Skeletal muscle satellite cell (primary cell): ENCODE data around the gene ITPR2.

Source experiments
- H3K27me3 ChIP-seq: 2 replicates; pipeline ENCODE4 v1.7.0; 2013; ENCODE audit warnings: low read length; ENCODE audit not compliant: control insufficient read depth, insufficient read depth
- H3K36me3 ChIP-seq: 2 replicates; pipeline ENCODE4 v1.7.0; 2013; ENCODE audit warnings: mild to moderate bottlenecking, control low read depth, low read length; ENCODE audit not compliant: insufficient read depth
- H3K4me1 ChIP-seq: 2 replicates; pipeline ENCODE4 v1.7.0; 2013; ENCODE audit warnings: low read length; ENCODE audit not compliant: control insufficient read depth, insufficient read depth
- H3K4me2 ChIP-seq: 2 replicates; pipeline ENCODE4 v1.7.0; 2013; ENCODE audit warnings: mild to moderate bottlenecking, low read length
- H3K4me3 ChIP-seq: 2 replicates; pipeline ENCODE4 v1.7.0; 2013; ENCODE audit warnings: low read length
- H3K9ac ChIP-seq: 2 replicates; pipeline ENCODE4 v1.7.0; 2013; ENCODE audit warnings: mild to moderate bottlenecking, low read depth, low read length, moderate library complexity
- H3K9me3 ChIP-seq: replicated peaks from 2 replicates; pipeline ENCODE4 v1.7.0; 2013; ENCODE audit warnings: mild to moderate bottlenecking, control low read depth, low read length

The ITPR2 gene

DNA sequence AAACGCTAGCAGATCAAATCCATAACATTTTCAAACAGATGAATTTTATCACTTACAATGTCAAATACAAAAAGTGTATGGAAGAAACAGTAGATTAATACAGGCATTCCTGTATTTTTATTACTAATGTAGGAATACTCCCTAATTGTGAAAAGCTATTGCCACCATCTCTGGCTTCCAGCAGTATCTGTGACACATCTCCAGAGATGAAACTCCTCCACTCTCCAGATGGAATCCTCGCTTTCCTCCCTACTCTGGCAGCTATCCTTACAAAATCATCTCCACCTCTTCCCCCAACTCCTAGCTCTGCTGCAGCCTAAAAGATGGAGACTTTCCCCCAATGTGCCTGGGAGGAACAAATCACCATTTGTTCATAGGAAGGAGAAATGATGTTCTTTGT, 426.2 kb downstream of the ITPR2 start:
- Histone ChIP-seq H3K27me3 (no peaks in the 10 kb centered on the region), H3K4me2 (no peak overlapping the region), H3K4me3 (no peak overlapping the region), H3K9ac (no peak overlapping the region), H3K36me3 (no peaks in the 10 kb centered on the region), H3K9me3 (no peaks in the 10 kb centered on the region), H3K4me1 (no peaks in the 10 kb centered on the region)

DNA sequence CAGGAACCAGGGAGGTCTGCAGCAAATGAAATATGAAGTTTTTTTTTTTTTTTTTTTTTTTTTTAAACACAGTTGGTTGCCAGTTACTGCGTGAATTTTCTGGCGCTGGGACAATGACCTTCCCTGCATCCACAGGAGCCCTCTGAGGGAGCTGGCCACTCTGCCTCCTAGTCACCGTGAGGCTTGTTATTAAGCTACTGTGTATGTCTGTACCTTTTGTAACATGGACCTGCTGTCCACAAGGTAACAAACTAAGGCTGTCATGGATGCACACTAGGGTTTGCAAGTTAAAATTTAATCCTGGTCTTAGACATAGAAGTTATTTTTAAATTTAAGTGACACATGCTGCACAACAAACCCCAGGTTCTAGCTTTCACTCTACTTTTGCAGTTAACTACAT, 426.6 kb downstream of the ITPR2 start:
- H3K4me3 ChIP-seq: no peak overlapping the region
- H3K4me2 ChIP-seq: no peak overlapping the region
- no peaks in the 10 kb centered on the region for H3K9me3 ChIP-seq
- no peaks in the 10 kb centered on the region for H3K27me3 ChIP-seq
- no peaks in the 10 kb centered on the region for H3K36me3 ChIP-seq
- no peak overlapping the region for H3K9ac ChIP-seq
- no peaks in the 10 kb centered on the region for H3K4me1 ChIP-seq

DNA sequence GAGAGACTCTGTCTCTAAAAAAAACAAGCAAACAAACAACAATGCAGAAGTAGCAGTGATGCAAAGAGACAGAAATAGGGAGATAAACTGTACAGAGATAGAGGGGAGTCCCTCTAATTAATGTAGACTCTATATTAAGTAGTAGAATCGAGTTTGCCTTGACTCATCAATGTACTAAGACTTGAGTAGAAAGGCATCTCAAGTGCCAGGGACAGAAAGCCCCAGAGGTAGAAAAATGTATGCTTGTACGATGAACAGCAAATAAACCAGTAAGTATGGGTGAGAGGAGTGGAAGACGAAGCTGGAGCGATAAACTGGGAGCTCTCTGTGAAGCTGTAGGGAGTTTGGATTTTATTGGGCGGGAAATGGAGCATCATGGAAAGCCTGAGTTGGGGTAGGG, 429.4 kb downstream of the ITPR2 start:
- Histone ChIP-seq H3K36me3 (no peaks in the 10 kb centered on the region), H3K9me3 (no peaks in the 10 kb centered on the region), H3K9ac (no peak overlapping the region), H3K27me3 (no peaks in the 10 kb centered on the region), H3K4me3 (no peak overlapping the region), H3K4me1 (no peaks in the 10 kb centered on the region), H3K4me2 (no peak overlapping the region)

DNA sequence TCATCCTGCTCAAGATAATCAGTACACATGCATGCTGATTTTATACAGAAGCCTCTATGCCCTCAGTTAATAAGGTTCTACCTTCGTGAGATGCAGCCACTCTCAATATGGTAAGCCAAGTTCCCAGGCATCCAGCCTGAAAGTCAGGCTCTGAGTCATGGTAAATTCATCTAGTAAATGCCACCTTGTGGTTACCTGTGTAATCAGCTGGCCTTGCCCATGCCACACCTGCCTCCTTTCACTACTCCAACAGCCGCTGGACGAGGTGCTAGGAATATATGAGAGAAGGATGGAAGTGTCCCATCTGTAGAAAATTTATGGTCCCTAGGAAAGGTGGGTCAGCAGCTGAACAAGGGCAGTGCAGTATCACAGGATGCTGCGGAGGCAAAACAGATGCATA, 430.3 kb downstream of the ITPR2 start:
- no peaks in the 10 kb centered on the region for H3K9me3 ChIP-seq
- H3K4me2 ChIP-seq: no peak overlapping the region
- no peaks in the 10 kb centered on the region for H3K36me3 ChIP-seq
- H3K9ac ChIP-seq: no peak overlapping the region
- no peaks in the 10 kb centered on the region for H3K4me1 ChIP-seq
- H3K27me3 ChIP-seq: no peaks in the 10 kb centered on the region
- no peak overlapping the region for H3K4me3 ChIP-seq

DNA sequence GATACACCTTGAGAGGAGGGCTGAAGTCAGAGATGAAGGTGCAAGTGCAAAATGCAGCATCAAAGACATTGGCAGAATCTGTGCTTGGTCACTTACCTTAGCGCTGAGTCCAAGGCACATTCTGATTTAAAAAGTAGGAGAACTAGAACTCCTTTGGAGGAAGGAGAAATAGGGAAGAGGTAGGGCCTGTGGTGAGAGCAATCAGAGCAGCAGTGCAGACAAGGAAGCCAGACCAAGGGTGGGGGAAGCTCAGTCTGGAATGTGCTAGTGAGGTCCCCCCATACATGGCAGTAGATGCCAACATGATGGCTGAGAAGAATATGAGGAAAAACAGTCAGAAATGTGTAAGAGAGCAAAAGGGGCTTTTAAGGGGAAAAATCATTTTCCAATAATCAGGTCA, 431.1 kb downstream of the ITPR2 start:
- H3K4me1 ChIP-seq: no peaks in the 10 kb centered on the region
- no peak overlapping the region for H3K9ac ChIP-seq
- no peaks in the 10 kb centered on the region for H3K9me3 ChIP-seq
- no peaks in the 10 kb centered on the region for H3K27me3 ChIP-seq
- H3K4me2 ChIP-seq: no peak overlapping the region
- no peak overlapping the region for H3K4me3 ChIP-seq
- H3K36me3 ChIP-seq: no peaks in the 10 kb centered on the region

DNA sequence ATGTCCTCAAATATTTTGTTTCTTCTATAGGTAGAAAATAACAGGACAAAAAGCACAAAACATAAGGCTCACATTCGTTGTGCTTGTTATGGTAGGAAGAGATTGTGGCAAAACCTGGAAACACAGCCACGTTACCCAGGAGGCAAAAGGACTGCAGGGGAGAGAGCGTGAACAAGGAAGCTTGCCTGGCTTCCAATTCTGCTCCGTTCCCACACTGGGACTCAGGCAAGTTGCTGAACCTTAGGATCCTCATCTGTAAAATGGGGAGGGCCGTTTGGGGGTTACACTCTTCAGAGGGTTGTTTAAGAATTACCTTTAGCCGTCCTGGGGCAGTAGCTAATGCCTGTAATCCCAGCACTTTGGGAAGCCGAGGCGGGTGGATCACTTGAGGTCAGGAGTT, 432.4 kb downstream of the ITPR2 start:
- H3K4me1 ChIP-seq: no peaks in the 10 kb centered on the region
- H3K4me3 ChIP-seq: no peak overlapping the region
- H3K36me3 ChIP-seq: no peaks in the 10 kb centered on the region
- no peak overlapping the region for H3K9ac ChIP-seq
- no peaks in the 10 kb centered on the region for H3K27me3 ChIP-seq
- H3K4me2 ChIP-seq: no peak overlapping the region
- no peaks in the 10 kb centered on the region for H3K9me3 ChIP-seq

DNA sequence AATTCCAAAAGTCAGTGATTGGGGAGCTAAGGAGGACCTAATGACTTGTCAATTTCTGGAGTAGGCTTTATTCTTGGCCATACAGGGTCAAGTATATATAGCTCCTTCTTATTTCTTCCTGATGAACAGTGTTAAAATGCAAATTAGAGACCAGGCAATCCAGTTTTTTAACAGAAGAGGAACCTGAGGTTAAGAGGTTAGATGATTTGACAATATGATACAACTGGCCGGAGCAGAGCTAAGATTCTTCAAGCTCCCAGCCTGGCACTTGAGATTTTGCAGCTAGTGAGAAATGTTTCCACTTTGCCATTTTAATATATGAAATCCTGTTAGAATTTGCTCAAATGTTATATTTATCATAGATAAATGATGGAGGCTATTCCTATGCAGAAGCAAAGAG, 433.6 kb downstream of the ITPR2 start:
- Histone ChIP-seq H3K4me2 (no peak overlapping the region), H3K4me3 (no peak overlapping the region), H3K27me3 (no peaks in the 10 kb centered on the region), H3K9me3 (no peaks in the 10 kb centered on the region), H3K36me3 (no peaks in the 10 kb centered on the region), H3K9ac (no peak overlapping the region), H3K4me1 (no peaks in the 10 kb centered on the region)

DNA sequence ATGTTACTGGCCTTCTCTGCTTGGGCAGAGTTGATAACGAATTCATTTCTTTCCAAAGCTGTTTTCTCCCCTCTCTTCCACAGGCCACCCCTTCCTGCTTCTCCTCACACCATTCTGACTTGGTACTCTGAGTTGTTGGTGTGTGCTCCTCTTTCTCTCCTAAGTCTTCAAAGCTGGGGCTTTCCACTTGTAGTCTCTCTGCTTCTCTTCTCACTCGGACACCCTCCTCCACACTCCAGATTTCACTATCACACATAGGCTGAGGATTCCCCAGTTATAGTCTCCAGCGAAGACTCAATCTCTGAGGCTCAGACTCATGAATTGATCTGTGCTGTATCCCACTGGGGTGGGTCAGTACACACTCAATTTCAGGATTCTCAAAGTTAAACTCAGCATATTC, 436.6 kb downstream of the ITPR2 start:
- Histone ChIP-seq H3K9me3 (no peaks in the 10 kb centered on the region), H3K36me3 (no peaks in the 10 kb centered on the region), H3K4me1 (no peaks in the 10 kb centered on the region), H3K9ac (no peak overlapping the region), H3K4me2 (no peak overlapping the region), H3K4me3 (no peak overlapping the region), H3K27me3 (no peaks in the 10 kb centered on the region)

DNA sequence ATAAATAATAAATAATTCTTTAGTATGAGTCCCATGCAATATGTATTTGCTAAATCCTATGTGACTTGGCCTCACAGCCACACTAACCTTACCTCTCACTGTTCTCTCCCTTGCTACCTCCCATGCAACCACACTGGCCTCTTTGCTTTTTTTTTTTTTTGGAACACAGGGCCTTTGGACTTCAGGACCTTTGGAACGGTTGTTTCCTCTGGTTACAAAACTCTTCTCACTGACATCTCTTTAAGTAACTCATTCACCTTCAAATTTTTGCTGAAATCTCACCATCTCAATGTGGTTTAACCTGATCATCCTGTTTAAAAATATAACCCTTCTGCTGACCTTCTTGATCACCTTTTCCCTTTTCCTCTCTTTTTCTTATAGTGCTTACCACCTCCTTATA, 443.7 kb downstream of the ITPR2 start:
- no peaks in the 10 kb centered on the region for H3K27me3 ChIP-seq
- no peak overlapping the region for H3K9ac ChIP-seq
- no peaks in the 10 kb centered on the region for H3K9me3 ChIP-seq
- no peak overlapping the region for H3K4me2 ChIP-seq
- no peak overlapping the region for H3K4me3 ChIP-seq
- no peaks in the 10 kb centered on the region for H3K4me1 ChIP-seq
- H3K36me3 ChIP-seq: no peaks in the 10 kb centered on the region

DNA sequence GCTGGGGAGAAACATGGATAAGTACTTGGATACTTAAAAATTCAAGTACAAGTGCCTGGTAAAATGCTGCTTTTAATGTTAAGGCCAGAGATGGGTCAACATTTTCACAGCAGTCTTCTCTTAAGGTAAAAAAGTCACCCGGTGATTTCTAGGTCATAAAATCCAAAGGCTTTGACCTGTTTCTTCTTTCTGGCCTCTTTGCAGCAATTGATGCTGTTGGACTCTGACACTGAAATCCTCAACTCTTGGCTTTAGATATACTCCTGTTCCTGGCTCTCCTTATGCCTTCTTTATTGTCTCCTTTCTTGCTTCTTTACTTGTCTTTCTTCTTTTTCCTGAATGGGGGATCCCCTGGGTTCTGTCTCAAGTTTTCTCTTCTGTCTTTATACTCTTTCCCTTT, 448.5 kb downstream of the ITPR2 start:
- H3K9ac ChIP-seq: no peak overlapping the region
- no peak overlapping the region for H3K4me3 ChIP-seq
- no peaks in the 10 kb centered on the region for H3K4me1 ChIP-seq
- H3K36me3 ChIP-seq: no peaks in the 10 kb centered on the region
- no peaks in the 10 kb centered on the region for H3K9me3 ChIP-seq
- H3K4me2 ChIP-seq: no peak overlapping the region
- no peaks in the 10 kb centered on the region for H3K27me3 ChIP-seq

DNA sequence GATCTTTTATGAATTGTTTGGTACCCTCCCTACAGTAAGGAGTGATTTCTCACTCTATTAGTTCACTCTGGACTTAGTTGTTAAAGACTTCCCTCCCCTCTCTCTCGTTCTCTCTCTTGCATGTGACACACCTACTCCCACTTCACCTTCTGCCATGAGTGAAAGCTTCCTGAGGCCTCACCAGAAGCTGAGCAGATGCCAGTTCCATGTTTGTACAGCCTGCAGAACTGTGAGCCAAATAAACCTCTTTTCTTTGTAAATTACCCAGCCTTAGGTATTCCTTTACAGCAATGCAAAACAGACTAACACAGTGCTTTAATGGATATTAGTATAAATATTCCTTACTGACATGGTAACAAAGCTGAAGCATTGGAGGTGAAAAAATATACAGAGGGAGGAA, 450.0 kb downstream of the ITPR2 start:
- no peak overlapping the region for H3K4me2 ChIP-seq
- no peaks in the 10 kb centered on the region for H3K36me3 ChIP-seq
- no peak overlapping the region for H3K4me3 ChIP-seq
- no peak overlapping the region for H3K9ac ChIP-seq
- no peaks in the 10 kb centered on the region for H3K4me1 ChIP-seq
- no peaks in the 10 kb centered on the region for H3K27me3 ChIP-seq
- H3K9me3 ChIP-seq: no peaks in the 10 kb centered on the region

DNA sequence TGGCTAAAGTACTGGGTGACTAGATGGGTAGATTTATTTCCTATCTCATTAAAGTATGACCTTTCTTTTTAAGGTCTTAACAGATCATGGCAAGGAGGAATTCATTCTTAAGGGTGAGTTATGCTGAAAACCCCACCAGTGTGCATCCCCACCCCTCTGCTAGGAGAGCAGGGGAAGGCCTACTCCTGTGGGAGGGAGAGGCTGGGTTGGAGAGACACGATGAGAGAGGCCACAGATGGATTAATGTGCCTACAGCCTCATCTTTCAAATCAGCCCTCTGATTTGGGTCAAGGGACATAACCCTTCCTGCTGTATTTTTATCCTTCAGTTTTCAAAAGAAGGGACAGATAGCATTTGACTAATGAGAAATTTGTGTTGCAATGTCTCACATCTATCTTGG, 452.1 kb downstream of the ITPR2 start:
- Histone ChIP-seq H3K9me3 (no peaks in the 10 kb centered on the region), H3K4me3 (no peak overlapping the region), H3K36me3 (no peaks in the 10 kb centered on the region), H3K4me1 (no peaks in the 10 kb centered on the region), H3K4me2 (no peak overlapping the region), H3K27me3 (no peaks in the 10 kb centered on the region), H3K9ac (no peak overlapping the region)
